ENCODE data around the gene UNCX.

Gene UNCX

GRCh38 chr7:1262441-1262840 lies 29.8 kb downstream of the UNCX start:
- DNase-seq, result no peak

GRCh38 chr7:1263391-1263951 lies 30.8 kb downstream of the UNCX start:
- H3K36me3 ChIP-seq, result no peaks in the 10 kb centered on the region
- no peaks in the 10 kb centered on the region for H3K9me3 ChIP-seq (ENCODE audit: severe bottlenecking)
- no peaks in the 10 kb centered on the region for H3K27me3 ChIP-seq (ENCODE audit: insufficient read depth, low read depth, severe bottlenecking)
- no peak for DNase-seq
- no peak overlapping the region for H3K27ac ChIP-seq
- TF ChIP-seq CTCF (IDR thresholded peaks at IDR 0.05; ENCODE audit: low read depth, low read length), result no peak
- H3K4me3 ChIP-seq (ENCODE audit: low read depth, low read length), result no peak overlapping the region

More at GRCh38 chr7:1262441-1262840, 29.8 kb downstream of the UNCX start:
- no peaks in the 10 kb centered on the region for H3K36me3 ChIP-seq
- H3K27me3 ChIP-seq (ENCODE audit: insufficient read depth, low read depth, severe bottlenecking), result no peaks in the 10 kb centered on the region
- H3K4me3 ChIP-seq (ENCODE audit: low read depth, low read length), result no peak overlapping the region
- no peak for TF ChIP-seq CTCF (IDR thresholded peaks at IDR 0.05; ENCODE audit: low read depth, low read length)
- no peaks in the 10 kb centered on the region for H3K9me3 ChIP-seq (ENCODE audit: severe bottlenecking)
- no peak overlapping the region for H3K27ac ChIP-seq

- TF ChIP-seq CTCF (IDR thresholded peaks at IDR 0.05; ENCODE audit: low read depth, low read length), result no peak
Measured at GRCh38 chr7:1264345-1265280, 31.9 kb downstream of the UNCX start.

GRCh38 chr7:1267016-1267900 lies 34.6 kb downstream of the UNCX start:
- Histone ChIP-seq H3K9me3 (ENCODE audit: severe bottlenecking) (no peaks in the 10 kb centered on the region), H3K36me3 (no peaks in the 10 kb centered on the region), H3K27ac (no peak overlapping the region), H3K27me3 (ENCODE audit: insufficient read depth, low read depth, severe bottlenecking) (no peaks in the 10 kb centered on the region), H3K4me3 (ENCODE audit: low read depth, low read length) (no peak overlapping the region)
- no peak for TF ChIP-seq CTCF (IDR thresholded peaks at IDR 0.05; ENCODE audit: low read depth, low read length)
- no peak for DNase-seq

More at GRCh38 chr7:1264345-1265280, 31.9 kb downstream of the UNCX start:
- DNase-seq, result no peak
- no peaks in the 10 kb centered on the region for H3K36me3 ChIP-seq
- no peaks in the 10 kb centered on the region for H3K9me3 ChIP-seq (ENCODE audit: severe bottlenecking)
- H3K27me3 ChIP-seq (ENCODE audit: insufficient read depth, low read depth, severe bottlenecking), result no peaks in the 10 kb centered on the region
- no peak overlapping the region for H3K27ac ChIP-seq
- no peak overlapping the region for H3K4me3 ChIP-seq (ENCODE audit: low read depth, low read length)

- DNase-seq, result no peak
- Histone ChIP-seq H3K27me3 (ENCODE audit: insufficient read depth, low read depth, severe bottlenecking) (no peaks in the 10 kb centered on the region), H3K4me3 (ENCODE audit: low read depth, low read length) (no peak overlapping the region), H3K9me3 (ENCODE audit: severe bottlenecking) (no peaks in the 10 kb centered on the region), H3K27ac (no peak overlapping the region), H3K36me3 (no peaks in the 10 kb centered on the region)
- no peak for TF ChIP-seq CTCF (IDR thresholded peaks at IDR 0.05; ENCODE audit: low read depth, low read length)
Measured at GRCh38 chr7:1268076-1268815, 35.6 kb downstream of the UNCX start.

Data from WERI-Rb-1 (cell line).